HepG2 (cell line): ENCODE results near the gene MYH10. TPM values are rescaled to one million over a fixed set of nuclear protein-coding genes. Genes with fewer than 3 reads are reported as not detected.

Experiments used
- ARID3A ChIP-seq: IDR thresholded peaks from 2 replicates; pipeline ENCODE4 v1.6.1; 2012; ENCODE audit warnings: low read depth, low read length, improper control_type of control experiment
- ATAD3A ChIP-seq: sonication (generic); formaldehyde crosslinking; IDR thresholded peaks from 2 replicates; pipeline ENCODE4 v1.4.0; 2020; ENCODE audit warnings: missing genetic modification reagents
- ATF6 ChIP-seq: sonication (generic); formaldehyde crosslinking; conservative IDR thresholded peaks from 2 replicates; pipeline ENCODE4 v1.4.0; 2020; ENCODE audit warnings: missing genetic modification reagents
- ATF7 ChIP-seq, 2 experiments: fragments of 450-650 bp in 1 of 2; sonication (generic) in 1 of 2; formaldehyde crosslinking in 1 of 2; IDR thresholded peaks; 2 replicates each; pipeline versions ENCODE4 v1.4.0 to v1.6.1; 2016 to 2020; ENCODE audit warnings: antibody characterized with exemption in 1 of 2, mild to moderate bottlenecking in 1 of 2, missing genetic modification reagents in 1 of 2
- CEBPZ ChIP-seq: IDR thresholded peaks from 2 replicates; pipeline ENCODE4 v1.6.1; 2012; ENCODE audit warnings: low read length, improper control_type of control experiment
- EED ChIP-seq: sonication (generic); formaldehyde crosslinking; IDR thresholded peaks from 2 replicates; pipeline ENCODE4 v1.5.0; 2020; ENCODE audit warnings: mild to moderate bottlenecking, missing genetic modification reagents
- FOXK2 ChIP-seq: fragments of 450-650 bp; IDR thresholded peaks from 2 replicates; pipeline ENCODE4 v1.6.1; 2016
- PLSCR1 ChIP-seq: sonication (generic); formaldehyde crosslinking; IDR thresholded peaks from 2 replicates; pipeline ENCODE4 v1.5.0; 2020; ENCODE audit warnings: missing genetic modification reagents, mild to moderate bottlenecking, borderline replicate concordance
- SATB2 ChIP-seq: sonication (generic); formaldehyde crosslinking; IDR thresholded peaks from 2 replicates; pipeline ENCODE4 v1.5.0; 2020; ENCODE audit warnings: missing genetic modification reagents
- SMC3 ChIP-seq: IDR thresholded peaks from 2 replicates; pipeline ENCODE4 v1.6.1; 2011; ENCODE audit warnings: low read length, improper control_type of control experiment
- SP4 ChIP-seq: sonication (generic); formaldehyde crosslinking; IDR thresholded peaks from 2 replicates; pipeline ENCODE4 v1.8.1; 2023; ENCODE audit warnings: mild to moderate bottlenecking, missing genetic modification reagents
- THAP9 ChIP-seq: sonication (generic); formaldehyde crosslinking; IDR thresholded peaks from 2 replicates; pipeline ENCODE4; 2020; ENCODE audit warnings: missing genetic modification reagents, mild to moderate bottlenecking, borderline replicate concordance
- ZNF589 ChIP-seq: sonication (generic); formaldehyde crosslinking; conservative IDR thresholded peaks from 2 replicates; pipeline ENCODE4 v1.8.0; 2022; ENCODE audit warnings: mild to moderate bottlenecking, moderate library complexity, missing genetic modification reagents
- ZNF737 ChIP-seq: sonication (generic); formaldehyde crosslinking; IDR thresholded peaks from 2 replicates; pipeline ENCODE4 v1.5.0; 2020; ENCODE audit warnings: missing genetic modification reagents, mild to moderate bottlenecking, borderline replicate concordance
- ZNF747 ChIP-seq: sonication (generic); formaldehyde crosslinking; IDR thresholded peaks from 2 replicates; pipeline ENCODE4 v1.8.1; 2023; ENCODE audit warnings: missing genetic modification reagents, mild to moderate bottlenecking, borderline replicate concordance
- ZNF790 ChIP-seq: sonication (generic); formaldehyde crosslinking; IDR thresholded peaks from 2 replicates; pipeline ENCODE4 v1.8.0; 2022; ENCODE audit warnings: missing genetic modification reagents, mild to moderate bottlenecking, borderline replicate concordance
- polyA plus RNA-seq, 8 experiments: library from polyadenylated mRNA; depleted of rRNA in 3 of 8; stranded (reverse) in 7 of 8; unstranded in 1 of 8; fragments of >200 nt; fragmentation: Illumina TruSeq in 4 of 8; extraction: Trizol in 4 of 8; gene quantifications; 2 replicates each; pipeline versions ENCODE4 v1.2.1 to v1.2.3, GENCODE V29; 2011 to 2016; ENCODE audit warnings: low read depth in 4 of 8, missing spikeins in 1 of 8, mixed read lengths in 1 of 8; ENCODE audit not compliant: insufficient read depth in 1 of 8
- total RNA-seq, 5 experiments: library from RNA; depleted of rRNA; stranded (reverse); fragments of >200 nt; fragmentation: Illumina TruSeq; extraction: Trizol; gene quantifications; 2 replicates each; pipeline ENCODE4 v1.2.3, GENCODE V29; 2016; ENCODE audit warnings: low read depth in 1 of 5

Gene MYH10
- total and polyA plus RNA-seq, 2 of the 13 experiments (the other 11 are each of a cell fraction or from before 2014, with no cell fraction given), result 43.4 to 68.6 TPM

GRCh38 chr17:8435245-8436168, 195.0 kb downstream of the MYH10 start, which contains the start of gene NDEL1 (continued):
- TF ChIP-seq THAP9 (CRISPR knock-in tag) (peak; percentile 41; the same call in 1 of the 2 replicates), ARID3A (no peak), PLSCR1 (CRISPR knock-in tag) (no peak), FOXK2 (no peak), ATF7 (IDR thresholded peaks at IDR 0.05) (no peak), ATF7 (CRISPR knock-in tag; IDR thresholded peaks at IDR 0.05) (no peak), ZNF589 (CRISPR knock-in tag) (no peak; the same call in 1 of the 2 replicates), ATAD3A (CRISPR knock-in tag) (no peak), SATB2 (CRISPR knock-in tag) (no peak), ZNF747 (no peak), ZNF790 (CRISPR knock-in tag) (no peak), ATF6 (no peak), ZNF737 (CRISPR knock-in tag) (no peak), CEBPZ (no peak), SMC3 (no peak), EED (no peak), SP4 (peak; percentile 63; the same call in 1 of the 2 replicates)
